HTR-8/SVneo (cell line): ENCODE measurements around the gene TP53I11.

Source experiments
- DNase-seq: peaks from one replicate; pipeline ENCODE4 v3.0.0; 2011; ENCODE audit warnings: low spot score, mixed read lengths; ENCODE audit not compliant: insufficient read length
- FAIRE-seq: peaks from 2 replicates; lab custom pipeline; 2011; peaks lifted over from hg19 to GRCh38; lab: Jason Lieb, UNC

The TP53I11 gene

GRCh38 chr11:44943118-44943517, 7.6 kb downstream of the TP53I11 start:
- no peak for FAIRE-seq

GRCh38 chr11:44942029-44942955, 8.4 kb downstream of the TP53I11 start:
- FAIRE-seq: peak; percentile 99
- DNase-seq: no peak

More at GRCh38 chr11:44943118-44943517, 7.6 kb downstream of the TP53I11 start:
- DNase-seq: no peak

- DNase-seq (no peak), FAIRE-seq (no peak)
These were observed 9.2 kb downstream of the TP53I11 start for GRCh38 chr11:44941259-44942021.

- no peak for FAIRE-seq
- DNase-seq: no peak
These were observed 9.8 kb downstream of the TP53I11 start for GRCh38 chr11:44940835-44941234.

- FAIRE-seq (no peak), DNase-seq (no peak)
These were observed 10.3 kb downstream of the TP53I11 start for GRCh38 chr11:44940404-44940803.

- no peak for FAIRE-seq
- no peak for DNase-seq
These were observed 10.8 kb downstream of the TP53I11 start for GRCh38 chr11:44939673-44940395.

GRCh38 chr11:44938066-44938691, 12.5 kb downstream of the TP53I11 start:
- no peak for DNase-seq
- no peak for FAIRE-seq

- no peak for FAIRE-seq
- no peak for DNase-seq
These were observed 13.6 kb downstream of the TP53I11 start for GRCh38 chr11:44936951-44937543.

GRCh38 chr11:44936525-44936924, 14.2 kb downstream of the TP53I11 start:
- no peak for FAIRE-seq

GRCh38 chr11:44934735-44935250, 15.9 kb downstream of the TP53I11 start:
- FAIRE-seq: no peak

More at GRCh38 chr11:44936525-44936924, 14.2 kb downstream of the TP53I11 start:
- DNase-seq: no peak

GRCh38 chr11:44934110-44934509, 16.6 kb downstream of the TP53I11 start:
- no peak for FAIRE-seq
- no peak for DNase-seq

More at GRCh38 chr11:44934735-44935250, 15.9 kb downstream of the TP53I11 start:
- no peak for DNase-seq

- no peak for FAIRE-seq
- DNase-seq: no peak
These were observed 19.2 kb downstream of the TP53I11 start for GRCh38 chr11:44931466-44931865.

- DNase-seq (no peak), FAIRE-seq (no peak)
These were observed 19.9 kb downstream of the TP53I11 start for GRCh38 chr11:44930588-44931302.

- no peak for DNase-seq
- no peak for FAIRE-seq
These were observed 21.9 kb downstream of the TP53I11 start for GRCh38 chr11:44928816-44929215.

- DNase-seq (no peak), FAIRE-seq (no peak)
These were observed 22.5 kb downstream of the TP53I11 start for GRCh38 chr11:44928144-44928543.

GRCh38 chr11:44927174-44927661, 23.5 kb downstream of the TP53I11 start:
- DNase-seq: peak; percentile 79

GRCh38 chr11:44926036-44926435, 24.6 kb downstream of the TP53I11 start:
- FAIRE-seq (no peak), DNase-seq (no peak)

More at GRCh38 chr11:44927174-44927661, 23.5 kb downstream of the TP53I11 start:
- FAIRE-seq: no peak

- DNase-seq (no peak), FAIRE-seq (no peak)
These were observed 26.9 kb downstream of the TP53I11 start for GRCh38 chr11:44923806-44924205.
